ENCODE data around the gene SWAP70. TPM values are rescaled to one million over a fixed set of nuclear protein-coding genes. Genes with fewer than 3 reads are reported as not detected.

The SWAP70 gene
- total RNA-seq, 2 experiments from 2014 or later = 9.0 to 10.3 TPM

Other genes starting within 250 kb of the SWAP70 start
- 10 to 100 TPM; 32.1 to 33.2 TPM for gene ZNF143, start 203.1 kb upstream of the SWAP70 start, total RNA-seq
- gene WEE1, start 90.4 kb upstream of the SWAP70 start, total RNA-seq = 10 to 100 TPM; 60.5 to 64.2 TPM